GM19467 (cell line): Measurements from ENCODE around the gene C1QTNF4.
"Not testable (repeated sequence)": the region's sequence is repeated elsewhere in the genome, so short reads cannot be mapped to it uniquely, and the experiment has no call there.

Source experiments
- ATAC-seq: cut with Tn5 transposase; IDR thresholded peaks from one replicate; pipeline ENCODE4 v1.9.1; 2021; ENCODE audit warnings: mild to moderate bottlenecking, moderate library complexity; ENCODE audit not compliant: unreplicated experiment

C1QTNF4 gene

GRCh38 chr11:47593934-47594855 lies at the start of gene C1QTNF4:
TSS of gene C1QTNF4 (minus strand) at chr11:47594411. CDS start at chr11:47590810, 3,601 bp downstream.
- no peak for ATAC-seq

DNA sequence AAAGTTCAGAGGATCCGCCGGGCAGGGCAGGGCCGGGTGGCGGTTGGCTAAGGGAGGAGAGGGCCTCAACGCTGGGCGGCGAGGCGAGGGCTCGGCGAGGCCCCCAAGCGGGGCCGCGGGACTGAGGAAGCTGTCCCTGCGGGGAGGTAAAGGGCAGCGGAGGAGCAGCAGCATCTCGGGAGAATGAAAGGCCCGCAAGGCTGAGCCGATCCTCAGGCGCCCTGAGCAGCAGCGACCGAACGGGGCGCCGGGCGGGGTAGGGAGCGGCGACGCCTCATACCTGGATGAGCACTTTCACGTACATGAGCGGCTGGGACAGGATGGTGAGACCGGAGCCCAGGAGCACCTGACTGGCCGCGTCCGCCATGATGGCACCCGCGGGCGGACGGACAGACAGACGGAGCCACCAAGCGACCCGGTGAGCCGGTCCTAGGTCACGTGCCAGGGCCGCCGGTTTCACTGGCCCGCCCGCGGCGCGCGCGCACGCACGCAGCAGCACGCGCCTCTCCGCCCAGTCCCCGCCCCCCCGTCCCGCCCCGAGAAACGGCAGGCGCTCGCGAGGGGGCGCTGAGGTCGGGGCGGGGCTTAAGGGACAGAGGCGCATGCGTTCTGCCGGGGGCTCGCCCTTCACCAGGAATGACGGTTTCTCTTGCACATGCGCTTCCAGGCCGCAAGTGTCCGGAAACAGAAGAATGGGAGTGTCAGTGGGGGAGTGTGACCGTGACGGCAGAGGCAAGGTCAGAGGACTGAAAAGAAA lies 48.1 kb upstream of the C1QTNF4 start, which contains the start of gene MTCH2:
Gene MTCH2, minus strand, starts transcription at position 461 of the 757 bp plus-strand sequence. Its CDS starts 94 bp downstream, at position 367.
- ATAC-seq = peak; percentile 89

- ATAC-seq = no peak
These were observed 47.4 kb upstream of the C1QTNF4 start for GRCh38 chr11:47641600-47642098.

DNA sequence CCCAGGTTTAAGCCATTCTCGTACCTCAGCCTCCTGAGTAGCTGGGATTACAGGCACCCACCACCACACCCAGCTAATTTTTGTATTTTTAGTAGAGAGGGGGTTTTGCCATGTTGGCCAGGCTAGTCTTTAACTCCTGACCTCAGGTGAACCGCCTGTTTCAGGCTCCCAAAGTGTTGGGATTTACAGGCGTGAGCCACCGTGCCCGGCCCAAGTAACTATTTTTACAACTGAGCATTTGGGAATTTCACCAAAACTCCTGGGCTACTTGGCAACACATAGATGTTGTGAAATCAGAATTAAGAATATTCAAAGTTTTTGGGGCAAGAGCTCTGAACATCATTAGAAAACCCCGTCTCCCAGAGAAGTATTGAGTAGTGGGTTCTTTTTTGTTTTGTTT lies 46.3 kb upstream of the C1QTNF4 start:
- not testable (repeated sequence) for ATAC-seq

DNA sequence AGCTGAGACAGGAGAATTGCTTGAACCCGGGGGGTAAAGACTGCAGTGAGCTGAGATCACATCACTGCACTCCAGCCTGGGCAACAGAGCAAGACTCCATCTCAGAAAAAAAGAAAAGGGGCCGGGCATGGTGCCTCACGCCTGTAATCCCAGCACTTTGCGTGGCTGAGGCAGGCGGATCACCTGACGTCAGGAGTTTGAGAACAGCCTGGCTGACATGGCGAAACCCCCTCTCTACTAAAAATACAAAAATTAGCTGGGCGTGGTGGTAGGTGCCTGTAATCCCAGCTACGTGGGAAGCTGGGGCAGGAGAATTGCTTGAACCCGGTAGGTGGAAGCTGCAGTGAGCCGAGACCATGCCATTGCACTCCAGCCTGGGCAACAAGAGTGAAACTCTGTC lies 42.1 kb upstream of the C1QTNF4 start:
- not testable (repeated sequence) for ATAC-seq

DNA sequence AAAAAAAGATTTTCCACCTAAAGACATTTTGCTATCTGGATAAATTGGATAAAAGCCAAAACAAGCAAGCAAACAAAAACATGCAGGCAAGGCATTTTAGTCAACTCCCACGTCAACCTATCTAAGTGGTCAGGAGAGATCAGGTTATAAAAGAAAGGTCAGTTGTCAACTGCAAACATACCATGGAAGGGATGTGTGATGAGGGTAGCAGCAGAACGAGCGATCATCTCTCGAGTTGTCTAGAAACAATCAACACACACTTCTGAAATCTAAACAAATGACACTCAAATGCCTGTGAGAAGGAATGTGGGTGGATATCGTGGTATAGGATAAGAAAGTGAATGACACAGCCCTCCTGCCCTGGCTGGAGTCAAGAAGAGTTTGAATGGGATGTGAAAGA lies 37.3 kb upstream of the C1QTNF4 start:
- no peak for ATAC-seq

DNA sequence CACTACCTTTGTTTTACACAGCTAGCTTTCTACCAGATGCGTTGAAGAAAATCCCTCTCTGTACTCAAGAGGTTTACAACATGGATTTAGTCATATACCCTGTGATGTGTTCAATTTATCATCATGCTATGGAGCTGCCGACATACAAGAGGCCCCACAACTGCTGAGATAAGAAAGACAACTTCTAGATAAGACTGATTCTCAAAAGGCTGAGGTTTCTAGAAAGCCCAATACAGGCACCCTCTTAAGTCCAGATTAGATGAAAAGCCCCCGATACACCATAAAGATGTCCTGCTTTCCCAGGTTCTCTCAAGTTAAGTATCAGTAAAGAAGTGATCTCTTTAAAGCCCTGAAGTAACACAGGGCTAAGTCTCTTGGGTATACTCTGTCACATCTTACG lies 33.8 kb upstream of the C1QTNF4 start:
- ATAC-seq = no peak

- ATAC-seq = no peak
These were observed 32.0 kb upstream of the C1QTNF4 start for GRCh38 chr11:47626234-47626633.

DNA sequence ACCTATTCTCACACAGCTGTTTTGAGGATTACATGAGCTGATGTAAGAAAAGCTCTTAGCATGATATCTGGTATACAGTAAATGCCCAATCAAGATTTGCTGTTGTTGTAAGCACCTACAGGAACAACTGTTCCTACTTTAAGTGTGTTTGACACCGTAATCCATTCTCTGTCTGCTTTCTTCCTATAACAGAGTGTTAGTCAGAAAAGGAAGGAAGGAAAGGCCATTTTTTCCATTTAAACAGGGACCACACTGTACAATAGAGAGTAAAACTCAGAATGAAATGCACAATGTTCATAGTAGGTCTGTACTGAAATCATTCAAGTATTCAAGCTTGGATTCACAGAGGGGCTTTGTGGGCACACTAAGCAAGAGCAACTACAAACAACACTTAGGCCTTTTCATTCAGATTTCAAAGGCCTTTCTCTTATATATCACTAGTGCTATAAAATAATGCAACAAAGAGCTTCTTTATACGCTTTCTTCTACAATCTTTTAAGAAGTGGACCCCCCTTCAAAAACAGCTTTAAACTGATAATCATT lies 26.7 kb upstream of the C1QTNF4 start:
- ATAC-seq = no peak

DNA sequence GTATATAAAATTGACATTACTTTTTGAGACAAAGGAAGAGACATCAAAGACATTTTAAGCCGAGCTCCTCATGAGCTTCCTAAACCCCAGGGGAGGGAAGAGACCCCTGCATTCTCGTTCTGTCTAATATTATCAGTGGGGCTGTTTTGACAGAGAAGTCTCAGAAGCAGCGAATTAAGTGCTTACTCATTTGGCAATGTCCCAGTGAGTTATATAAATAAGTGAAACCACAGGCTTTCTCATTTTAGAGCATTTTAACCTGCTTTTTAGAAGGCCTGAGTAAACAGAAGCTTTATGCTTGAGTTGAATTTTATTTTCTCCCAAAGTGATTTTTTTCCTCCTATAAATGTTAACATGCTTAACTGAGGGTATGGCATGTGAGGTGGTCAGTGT lies 23.2 kb upstream of the C1QTNF4 start:
- no peak for ATAC-seq

DNA sequence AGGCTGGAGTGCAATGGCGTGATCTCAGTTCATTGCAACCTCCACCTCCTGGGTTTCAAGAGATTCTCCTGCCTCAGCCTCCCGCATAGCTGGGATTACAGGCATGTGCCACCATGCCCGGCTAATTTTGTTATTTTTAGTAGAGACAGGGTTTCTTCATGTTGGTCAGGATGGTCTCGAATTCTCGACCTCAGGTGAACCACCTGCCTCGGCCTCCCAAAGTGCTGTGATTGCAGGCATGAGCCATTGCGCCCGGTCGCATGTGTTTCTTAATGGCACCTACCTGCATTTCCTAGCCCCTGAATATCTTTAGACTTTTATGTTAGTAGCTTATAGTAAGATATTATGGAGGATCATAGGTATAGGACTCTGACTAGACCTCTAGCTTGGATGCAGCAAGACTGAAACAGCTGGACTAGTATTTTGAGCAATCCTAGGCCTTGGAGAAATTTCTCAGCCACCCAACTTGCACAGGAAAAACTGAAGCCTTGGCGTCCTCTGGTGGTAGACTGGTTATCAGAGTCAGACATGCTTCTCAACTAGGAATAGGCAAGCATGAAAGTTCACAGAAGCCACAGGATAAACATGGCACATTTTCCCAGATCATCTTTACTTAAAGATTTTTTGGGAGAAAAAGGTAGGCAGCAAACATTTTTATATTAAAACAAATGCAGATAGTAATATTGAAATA lies 22.7 kb upstream of the C1QTNF4 start:
- no peak for ATAC-seq

- no peak for ATAC-seq
These were observed 21.0 kb upstream of the C1QTNF4 start for GRCh38 chr11:47615249-47615648.

GRCh38 chr11:47611348-47611794 lies 17.2 kb upstream of the C1QTNF4 start:
- ATAC-seq = peak; percentile 69

GRCh38 chr11:47609675-47610074 lies 15.5 kb upstream of the C1QTNF4 start:
- ATAC-seq = no peak

DNA sequence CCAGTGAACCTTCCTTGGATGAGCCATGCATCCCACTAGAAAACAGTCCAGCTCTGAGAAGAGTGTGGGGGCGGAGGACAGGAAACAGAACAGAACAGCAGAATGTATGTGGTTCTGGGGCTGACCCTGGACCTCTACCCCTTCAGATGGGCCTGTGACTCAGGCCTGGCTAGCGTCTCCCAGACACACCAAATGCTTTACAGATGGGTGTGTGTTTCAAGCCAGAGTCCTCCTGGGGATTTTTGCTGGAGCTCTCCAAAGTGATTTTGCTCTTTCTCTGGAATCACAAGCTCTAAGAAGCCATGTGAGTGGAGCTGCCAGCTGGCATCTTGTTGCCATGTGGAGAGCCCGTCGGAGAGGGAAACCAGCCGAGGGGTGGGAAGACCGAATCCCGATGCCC lies 13.2 kb upstream of the C1QTNF4 start:
- no peak for ATAC-seq

DNA sequence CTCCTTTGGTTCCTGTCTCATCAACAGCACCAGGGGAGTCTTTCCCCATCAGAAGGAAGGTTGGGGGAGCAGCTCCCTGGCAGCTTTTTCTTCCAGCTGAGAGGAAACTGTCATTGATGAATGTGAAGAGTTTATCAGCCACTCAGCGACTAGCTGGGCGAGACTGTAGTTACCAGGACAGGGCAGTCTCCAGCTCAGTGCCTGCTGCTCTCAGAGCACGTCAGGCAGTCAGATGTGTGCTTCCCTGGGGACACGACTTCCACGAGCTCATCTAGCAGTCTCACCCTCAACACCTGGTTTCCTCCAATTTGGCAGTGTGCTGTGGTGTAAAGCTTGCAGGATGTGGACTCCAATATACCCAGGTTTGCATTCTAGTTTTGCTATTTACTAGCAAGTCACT lies 12.5 kb upstream of the C1QTNF4 start:
- ATAC-seq = no peak

- no peak for ATAC-seq
These were observed 11.7 kb upstream of the C1QTNF4 start for GRCh38 chr11:47605921-47606320.

- no peak for ATAC-seq
These were observed 9.1 kb upstream of the C1QTNF4 start for GRCh38 chr11:47603295-47603694.

GRCh38 chr11:47599902-47600301 lies 5.7 kb upstream of the C1QTNF4 start:
- no peak for ATAC-seq

DNA sequence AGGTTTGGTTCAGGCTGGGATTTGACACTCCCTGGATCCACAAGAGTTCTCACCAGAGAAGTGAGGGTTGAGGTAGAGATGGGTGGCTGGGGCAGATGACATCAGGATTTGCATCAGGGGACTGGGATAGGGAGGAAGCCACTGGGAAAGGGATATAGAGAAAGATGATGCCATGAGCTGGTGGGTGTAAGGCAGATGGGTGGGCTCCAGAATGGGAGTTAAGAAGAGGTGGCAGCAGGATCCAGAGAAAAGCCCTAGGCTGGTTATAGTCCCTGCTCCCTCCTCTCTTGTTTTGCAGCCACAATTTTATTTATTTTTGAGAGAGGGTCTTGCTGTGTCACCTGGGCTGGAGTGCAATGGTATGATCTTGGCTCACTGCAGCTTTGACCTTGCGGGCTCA lies 1.8 kb upstream of the C1QTNF4 start:
- no peak for ATAC-seq

GRCh38 chr11:47595029-47595428 lies 818 bp upstream of the C1QTNF4 start:
- ATAC-seq = no peak
